HG03571 (cell line): ENCODE data around the gene KRTAP4-5.
"Not testable (repeated sequence)": the region's sequence is repeated elsewhere in the genome, so short reads cannot be mapped to it uniquely, and the experiment has no call there.

Experiments
- ATAC-seq: cut with Tn5 transposase; IDR thresholded peaks from one replicate; pipeline ENCODE4 v1.9.1; 2021; ENCODE audit not compliant: unreplicated experiment

Gene KRTAP4-5

DNA sequence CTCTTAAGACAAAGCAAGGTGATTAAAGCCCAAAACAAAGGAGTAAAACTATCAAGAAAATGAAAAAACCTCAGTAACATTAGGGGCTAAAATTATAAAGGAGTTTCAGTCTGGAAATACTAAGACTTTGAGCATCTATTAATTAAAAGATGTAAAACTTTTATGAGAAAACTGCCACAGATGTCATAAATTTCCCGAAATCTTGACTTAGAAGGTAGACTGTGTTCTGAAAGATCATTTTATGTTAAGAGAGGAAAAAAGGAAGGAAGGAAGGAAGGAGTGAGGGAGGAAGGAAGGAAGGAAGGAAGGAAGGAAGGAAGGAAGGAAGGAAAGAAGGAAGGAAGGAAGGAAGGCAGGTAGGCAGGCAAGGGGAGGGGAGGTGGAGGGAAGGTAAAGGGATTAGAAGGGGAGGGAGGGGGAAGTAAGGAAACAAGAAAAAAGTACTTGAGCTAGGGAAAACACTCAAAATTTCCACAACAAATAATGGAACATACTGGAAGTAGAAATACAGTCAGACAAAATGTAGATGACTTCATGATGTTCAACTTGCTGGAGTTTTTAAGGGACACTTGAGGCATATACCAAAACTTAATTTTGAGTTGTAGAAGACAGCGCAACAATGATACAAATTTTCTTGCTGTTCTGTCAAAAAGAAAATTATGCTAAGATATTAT lies 2.0 kb downstream of the KRTAP4-5 start:
- ATAC-seq = no peak

DNA sequence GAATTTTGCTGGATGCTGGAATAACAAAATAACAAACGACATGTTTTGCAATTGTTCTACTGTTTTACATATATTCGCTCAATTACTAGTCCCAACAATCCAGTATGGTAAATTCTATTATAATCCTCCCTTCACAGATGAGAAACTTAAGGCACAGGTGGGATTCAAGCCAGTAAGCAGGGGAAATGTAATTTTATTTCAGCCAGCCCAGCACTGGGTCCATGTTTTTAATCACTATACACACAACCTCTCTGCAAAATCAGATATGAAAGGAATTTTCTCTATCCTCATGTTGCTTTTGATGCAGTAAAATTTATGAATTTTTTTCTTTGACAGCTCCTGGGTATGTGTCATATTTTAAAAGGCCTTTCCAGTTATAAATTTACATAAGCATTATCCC lies 4.4 kb downstream of the KRTAP4-5 start:
- no peak for ATAC-seq

DNA sequence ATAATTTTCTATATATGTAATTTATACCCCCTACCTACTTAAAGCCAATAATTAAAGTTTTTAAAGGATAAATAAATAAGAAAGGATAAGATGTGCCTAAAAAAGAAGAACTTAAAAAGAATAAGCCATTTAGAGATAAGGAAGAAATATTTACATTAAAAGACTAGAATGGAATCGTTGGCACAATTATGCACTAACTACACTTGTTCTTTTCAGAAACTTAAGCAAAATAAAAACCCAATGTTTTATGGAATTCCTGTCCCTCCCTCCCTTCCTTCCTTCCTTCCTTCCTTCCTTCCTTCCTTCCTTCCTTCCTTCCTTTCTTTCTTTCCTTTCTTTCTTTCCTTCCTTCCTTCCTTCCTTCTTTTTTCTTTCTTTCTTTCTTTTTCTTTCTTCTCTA lies 4.8 kb downstream of the KRTAP4-5 start:
- no peak for ATAC-seq

DNA sequence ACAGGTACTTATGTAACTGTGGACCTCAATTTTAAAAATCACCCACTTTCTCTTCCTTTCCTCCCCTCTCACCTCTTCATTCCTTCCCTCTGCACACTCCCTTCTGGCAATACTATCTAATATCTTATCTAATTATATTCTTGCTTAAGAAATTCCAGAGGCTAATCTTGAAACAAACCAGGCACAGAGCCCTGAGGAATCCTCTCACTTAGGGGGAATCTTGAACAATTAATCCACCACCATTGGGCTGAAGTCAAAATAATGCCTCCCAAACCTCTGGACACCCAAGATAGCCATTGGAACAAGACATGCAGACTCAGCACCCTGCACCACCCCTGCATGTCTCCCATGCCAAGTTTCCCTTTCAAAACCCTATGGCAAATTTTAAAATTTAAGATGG lies 8.3 kb downstream of the KRTAP4-5 start:
- no peak for ATAC-seq

DNA sequence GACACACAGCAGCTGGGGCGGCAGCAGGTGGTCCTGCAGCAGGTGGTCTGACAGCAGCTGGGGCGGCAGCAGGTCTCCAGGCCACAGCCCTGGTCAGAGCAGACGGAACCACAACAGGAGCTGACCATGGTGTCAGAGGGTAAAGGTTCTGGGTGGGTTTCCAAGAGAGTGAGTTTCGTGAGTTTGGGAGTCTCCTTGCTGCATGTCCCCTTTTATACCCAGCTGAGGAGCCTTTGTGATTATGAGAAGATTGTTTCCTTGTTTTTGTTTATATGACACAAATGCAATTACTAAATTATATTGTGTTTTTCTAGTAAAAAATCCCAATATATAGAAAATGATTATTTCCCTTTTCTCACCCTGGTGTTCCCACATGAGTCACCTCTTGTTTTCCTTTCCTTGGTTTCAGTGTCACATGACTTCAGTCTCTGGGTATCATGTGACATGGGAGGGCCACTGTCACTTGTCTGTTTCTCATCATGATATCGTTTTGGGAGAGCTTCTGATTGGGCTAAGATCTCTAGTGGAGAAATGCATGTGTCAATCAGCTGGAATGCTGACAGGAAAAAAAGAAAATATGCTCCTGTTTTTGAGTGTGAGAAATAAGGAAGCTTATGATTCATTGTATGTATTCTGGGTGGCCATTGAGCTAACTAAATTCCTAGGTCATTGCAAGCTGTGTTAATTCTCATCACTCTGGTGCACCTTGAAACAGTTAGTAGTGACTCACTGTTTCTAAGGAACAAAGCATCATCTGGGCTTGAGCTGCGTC lies 9.1 kb downstream of the KRTAP4-5 start, which contains the start of gene KRTAP4-6:
TSS of gene KRTAP4-6 (minus strand) at position 185 of the 772 bp plus-strand sequence. CDS start at position 128, 57 bp downstream.
- no peak for ATAC-seq

DNA sequence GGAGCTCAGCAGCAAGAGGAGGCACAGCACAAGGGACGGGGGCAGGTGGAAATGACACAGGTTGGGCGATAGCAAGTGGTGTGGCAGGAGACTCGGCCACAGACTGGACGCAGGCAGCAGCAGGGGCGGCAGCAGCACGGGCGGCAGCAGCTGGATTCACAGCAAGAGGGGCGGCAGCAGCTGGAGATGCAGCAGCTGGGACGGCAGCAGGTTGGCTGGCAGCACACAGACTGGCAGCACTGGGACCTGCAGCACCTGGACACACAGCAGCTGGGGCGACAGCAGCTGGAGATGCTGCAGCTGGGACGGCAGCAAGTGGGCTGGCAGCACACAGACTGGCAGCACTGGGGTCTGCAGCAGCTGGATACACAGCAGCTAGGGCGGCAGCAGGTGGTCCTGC lies 9.8 kb downstream of the KRTAP4-5 start:
- not testable (repeated sequence) for ATAC-seq

DNA sequence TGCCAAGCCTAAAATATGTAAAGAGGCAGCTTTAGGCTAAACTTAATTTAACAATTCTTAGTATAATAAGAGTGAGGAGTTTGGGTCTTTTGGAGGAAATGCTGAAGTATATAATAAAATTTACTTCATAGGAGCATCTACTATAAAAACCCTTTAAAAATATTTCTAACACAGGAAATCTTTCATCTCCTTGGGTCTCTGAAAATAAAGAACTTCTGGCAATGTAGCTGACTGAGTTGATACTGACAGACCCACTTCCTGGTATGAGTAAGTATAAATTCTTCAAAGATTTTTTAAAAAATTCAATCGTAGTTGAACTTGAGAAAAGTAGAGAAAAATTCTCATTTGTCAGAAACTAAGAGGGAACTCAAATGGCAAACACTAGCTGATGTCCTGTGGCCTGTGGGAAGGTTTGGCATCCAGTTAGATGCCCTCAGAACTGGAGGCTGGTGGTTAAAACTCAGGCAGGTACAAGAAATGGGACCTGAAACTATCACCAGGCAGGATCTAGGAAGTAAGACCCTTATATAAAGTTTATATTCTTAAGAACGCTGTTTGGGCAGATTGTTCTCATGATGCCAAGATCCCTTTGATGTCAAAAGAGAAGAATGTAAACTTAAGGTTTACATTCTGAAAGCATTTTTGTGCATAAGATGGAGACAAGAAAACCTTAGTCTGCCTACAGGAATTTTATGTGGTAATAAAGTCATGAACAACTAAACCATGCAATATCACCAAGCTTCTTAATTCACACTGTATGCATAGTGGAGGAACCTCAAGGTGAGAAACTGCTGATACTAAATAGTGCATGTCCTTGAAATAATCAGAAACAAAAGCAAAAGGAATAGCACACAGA lies 15.5 kb downstream of the KRTAP4-5 start:
- ATAC-seq = no peak

DNA sequence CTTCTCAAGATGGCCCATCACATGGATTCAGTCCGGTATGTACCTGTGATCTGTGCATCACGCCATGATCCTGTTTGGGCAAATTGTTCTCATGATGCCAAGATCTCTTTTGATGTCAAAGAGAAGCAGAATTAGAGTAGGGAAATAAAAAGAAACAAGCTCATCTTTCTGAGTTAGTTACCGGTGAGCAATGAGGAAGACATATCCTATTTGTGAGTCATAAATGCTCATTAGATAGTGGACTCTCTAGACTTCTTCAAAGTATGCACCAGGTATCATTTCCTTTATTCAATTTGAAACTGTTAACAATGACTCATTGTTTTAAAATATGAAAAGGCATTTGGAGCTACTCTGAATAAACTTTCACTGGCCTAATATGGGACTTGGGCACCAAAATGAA lies 17.6 kb downstream of the KRTAP4-5 start:
- ATAC-seq = no peak

DNA sequence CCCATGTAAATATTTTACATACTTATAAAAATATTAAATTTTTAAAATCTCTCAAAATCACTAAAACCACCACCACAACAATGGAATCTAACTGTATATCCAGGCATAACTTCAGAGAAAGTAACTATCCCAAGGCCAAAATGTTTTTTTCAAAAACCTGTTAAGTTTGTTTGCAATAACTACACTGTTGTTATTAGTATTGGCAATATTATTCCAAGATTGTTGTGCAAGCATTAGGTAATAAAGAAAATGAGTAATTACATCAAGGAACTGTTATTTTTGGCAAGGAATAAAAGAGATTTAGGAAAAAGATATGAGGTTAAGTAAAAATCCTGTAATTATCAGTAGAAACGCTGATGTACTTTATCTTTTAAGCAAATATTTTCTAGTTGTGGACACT lies 22.3 kb downstream of the KRTAP4-5 start:
- no peak for ATAC-seq

DNA sequence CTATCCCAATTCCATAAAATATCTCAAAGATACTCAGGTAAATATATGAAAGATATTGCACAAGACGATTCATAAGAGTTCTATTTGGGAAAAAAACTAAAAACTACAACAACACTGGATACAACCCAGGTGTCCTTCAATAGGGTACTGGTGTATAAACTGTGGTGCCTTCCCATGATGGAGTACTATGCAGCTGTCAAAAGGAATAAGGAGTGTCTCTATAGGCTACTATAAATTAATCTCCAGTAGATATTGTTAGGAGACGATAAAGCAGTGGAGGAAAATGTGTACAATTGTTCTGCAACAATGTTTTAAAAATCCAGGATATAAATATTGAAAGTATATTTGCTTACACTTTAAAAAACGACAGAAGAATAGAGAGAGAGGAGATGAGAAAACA lies 23.2 kb downstream of the KRTAP4-5 start:
- ATAC-seq = no peak

DNA sequence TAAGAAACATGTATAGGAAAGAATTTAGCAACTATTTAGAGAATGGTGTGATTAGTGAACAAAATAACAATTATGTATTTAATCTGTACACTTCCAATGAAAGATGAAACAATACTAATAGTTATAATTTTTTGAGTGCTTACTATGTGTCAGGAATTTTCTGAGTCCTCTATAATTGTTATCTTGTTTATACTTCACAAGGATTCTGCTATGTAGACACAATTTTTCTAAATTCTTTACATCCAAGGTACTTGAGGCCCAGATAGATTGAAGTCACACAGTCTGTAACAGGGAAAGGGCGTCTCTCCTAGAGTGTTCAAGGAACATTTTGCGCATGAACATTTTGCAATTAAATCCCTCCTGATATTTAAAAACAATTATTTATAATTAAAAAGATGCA lies 24.6 kb downstream of the KRTAP4-5 start:
- no peak for ATAC-seq

DNA sequence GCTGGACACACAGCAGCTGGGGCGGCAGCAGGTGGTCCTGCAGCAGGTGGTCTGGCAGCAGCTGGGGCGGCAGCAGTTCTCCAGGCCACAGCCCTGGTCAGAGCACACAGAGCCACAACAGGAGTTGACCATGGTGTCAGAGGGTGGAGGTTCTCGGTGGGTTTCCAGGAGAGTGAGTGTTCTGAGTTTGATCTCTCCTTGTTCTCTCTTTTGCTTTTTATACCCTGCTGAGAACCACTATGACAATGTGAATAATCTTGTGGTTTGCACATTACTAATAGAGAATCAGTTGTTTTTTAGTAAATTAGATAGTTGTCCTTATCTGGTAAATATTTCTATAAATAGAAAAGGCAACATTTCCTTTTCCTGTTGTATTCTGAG lies 25.6 kb downstream of the KRTAP4-5 start, which contains the start of gene KRTAP4-12:
TSS of gene KRTAP4-12 (minus strand) at position 192 of the 381 bp plus-strand sequence. CDS start at position 132, 60 bp downstream.
- ATAC-seq = not testable (repeated sequence)

DNA sequence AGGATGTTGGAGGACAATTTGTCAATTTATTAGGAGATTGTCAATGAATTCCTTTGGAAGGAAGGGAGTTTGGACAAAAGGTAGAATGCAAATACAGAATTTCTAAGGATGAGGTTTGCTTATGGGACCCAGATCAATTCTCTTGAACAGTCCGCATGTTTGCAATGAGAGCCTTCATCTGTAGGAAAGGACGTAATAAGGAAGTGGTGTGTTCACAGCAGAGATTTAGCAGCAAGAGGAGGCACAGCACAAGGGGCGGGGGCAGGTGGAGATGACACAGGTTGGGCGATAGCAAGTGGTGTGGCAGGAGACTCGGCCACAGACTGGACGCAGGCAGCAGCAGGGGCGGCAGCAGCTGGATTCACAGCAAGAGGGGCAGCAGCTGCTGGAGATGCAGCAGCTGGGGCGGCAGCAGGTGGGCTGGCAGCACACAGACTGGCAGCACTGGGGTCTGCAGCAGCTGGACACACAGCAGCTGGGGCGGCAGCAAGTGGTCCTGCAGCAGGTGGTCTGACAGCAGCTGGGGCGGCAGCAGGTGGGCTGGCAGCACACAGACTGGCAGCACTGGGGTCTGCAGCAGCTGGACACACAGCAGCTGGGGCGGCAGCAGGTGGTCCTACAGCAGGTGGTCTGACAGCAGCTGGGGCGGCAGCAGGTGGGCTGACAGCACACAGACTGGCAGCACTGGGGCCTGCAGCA lies 26.2 kb downstream of the KRTAP4-5 start:
- not testable (repeated sequence) for ATAC-seq

DNA sequence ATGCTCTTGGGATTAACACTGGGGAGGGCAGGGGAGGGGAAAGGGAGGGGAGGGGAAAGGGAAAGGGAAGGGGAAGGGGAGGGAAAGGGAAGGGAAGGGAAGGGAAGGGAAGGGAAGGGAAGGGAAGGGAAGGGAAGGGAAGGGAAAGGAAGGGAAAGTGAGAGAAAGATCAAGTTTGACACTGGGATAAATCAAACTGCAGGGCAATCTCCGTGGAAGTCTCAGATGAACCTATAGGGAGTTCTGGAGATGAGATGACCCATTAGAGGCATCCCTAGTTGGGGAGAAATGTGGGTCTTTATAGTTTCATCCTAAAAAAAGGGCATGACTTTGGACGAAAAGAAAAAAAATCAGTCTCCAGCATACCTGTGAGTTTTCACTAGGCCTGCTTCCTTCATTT lies 27.9 kb downstream of the KRTAP4-5 start:
- ATAC-seq = no peak

DNA sequence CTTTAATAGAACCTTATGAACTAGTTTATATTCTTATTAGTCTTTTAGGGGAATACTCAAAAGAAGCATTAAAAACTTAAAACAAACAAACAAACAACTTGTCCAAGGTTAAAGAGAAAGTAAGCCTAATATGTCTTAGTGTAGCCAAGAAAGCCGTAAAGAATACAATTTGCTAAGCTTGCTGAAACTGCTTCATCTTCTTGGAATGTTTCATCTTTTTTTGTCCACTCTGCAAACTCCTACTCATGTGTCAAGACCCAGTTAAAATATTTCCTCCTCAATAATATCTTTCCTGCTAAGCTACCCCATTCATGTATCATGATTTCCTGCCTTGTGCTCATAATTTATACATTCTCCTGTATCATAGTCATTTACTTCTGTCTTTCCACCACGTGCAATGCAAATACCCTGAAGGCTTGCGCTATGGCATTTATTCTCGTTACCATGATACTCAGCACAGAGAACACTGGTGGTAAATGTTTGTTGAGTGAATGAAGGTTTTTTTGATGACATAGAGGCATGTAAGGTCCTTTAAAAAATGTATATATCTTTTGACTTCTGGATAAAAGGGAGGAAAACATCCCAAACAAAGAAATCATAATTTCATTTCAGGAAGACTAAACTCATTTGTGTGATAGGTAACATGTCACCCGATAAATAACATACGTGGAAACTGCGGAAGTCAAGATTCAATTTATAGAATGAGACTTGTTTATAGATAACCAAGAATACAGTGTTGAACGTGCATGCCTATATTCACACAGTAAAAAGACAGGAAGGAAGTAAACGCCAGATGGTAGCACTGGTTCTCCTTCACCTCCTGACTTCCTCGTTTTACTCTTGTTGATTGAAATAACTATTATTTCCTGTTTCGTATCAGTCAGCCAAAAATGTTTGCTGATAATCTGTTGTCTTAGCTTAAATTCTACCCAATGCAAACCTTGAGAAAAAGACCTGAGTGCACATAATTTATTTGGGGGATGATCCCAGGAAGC lies 29.6 kb downstream of the KRTAP4-5 start:
- ATAC-seq = not testable (repeated sequence)

DNA sequence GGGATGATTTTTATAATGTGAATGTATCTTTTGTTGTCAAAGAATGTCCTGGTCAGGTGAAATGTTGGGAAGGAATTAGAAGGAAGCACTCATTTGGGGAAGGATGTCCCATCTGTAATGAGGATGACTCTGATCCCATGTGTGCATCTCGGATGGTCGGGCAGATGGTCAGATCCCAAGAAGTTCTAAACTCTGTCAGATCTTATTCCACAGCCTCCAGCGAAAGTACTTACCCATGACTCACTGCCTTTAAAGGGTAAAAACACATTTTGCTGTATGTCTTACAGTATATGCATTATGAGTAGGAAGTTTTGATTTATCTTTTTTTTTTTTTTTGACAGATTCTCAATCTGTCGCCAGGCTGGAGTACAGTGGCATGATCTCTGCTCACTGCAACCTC lies 30.9 kb downstream of the KRTAP4-5 start:
- ATAC-seq = no peak

DNA sequence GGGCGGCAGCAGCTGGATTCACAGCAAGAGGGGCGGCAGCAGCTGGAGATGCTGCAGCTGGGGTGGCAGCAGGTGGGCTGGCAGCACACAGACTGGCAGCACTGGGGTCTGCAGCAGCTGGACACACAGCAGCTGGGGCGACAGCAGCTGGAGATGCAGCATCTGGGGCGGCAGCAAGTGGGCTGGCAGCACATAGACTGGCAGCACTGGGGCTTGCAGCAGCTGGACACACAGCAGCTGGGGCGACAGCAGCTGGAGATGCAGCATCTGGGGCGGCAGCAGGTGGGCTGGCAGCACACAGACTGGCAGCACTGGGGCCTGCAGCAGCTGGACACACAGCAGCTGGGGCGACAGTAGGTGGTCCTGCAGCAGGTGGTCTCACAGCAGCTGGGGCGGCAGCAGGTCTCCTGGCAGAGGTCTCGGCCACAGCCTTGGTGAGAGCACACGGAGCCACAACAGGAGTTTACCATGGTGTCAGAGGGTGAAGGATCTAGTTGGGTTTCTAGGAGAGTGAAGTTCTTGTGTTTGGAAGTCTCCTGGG lies 31.7 kb downstream of the KRTAP4-5 start, which contains the start of gene KRTAP4-11:
TSS of gene KRTAP4-11 (minus strand) at position 528 of the 541 bp plus-strand sequence. CDS start at position 470, 58 bp downstream.
- not testable (repeated sequence) for ATAC-seq

DNA sequence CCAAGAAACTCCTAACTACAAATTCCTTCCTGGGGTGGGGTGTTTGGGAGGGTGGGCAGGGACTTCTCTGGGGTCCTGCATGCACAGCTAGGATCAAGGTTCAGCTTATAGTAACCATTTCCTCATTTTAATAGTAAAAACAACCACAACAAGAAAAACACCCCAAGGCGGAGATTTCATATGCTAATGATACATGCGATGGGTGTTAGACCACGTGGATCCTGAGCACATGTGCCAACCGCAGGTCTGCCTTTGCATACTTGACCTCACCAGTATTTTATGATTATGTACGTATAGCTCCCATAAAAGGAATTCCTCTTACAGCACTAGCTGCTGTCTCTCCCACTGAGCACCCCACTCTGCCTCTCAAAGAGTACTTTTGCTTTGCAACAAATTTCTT lies 33.3 kb downstream of the KRTAP4-5 start:
- no peak for ATAC-seq
